Measurements from ENCODE around the gene CAMKMT.
A peak's percentile ranks its signal among the peaks of the same experiment; 100 is the strongest.

Gene CAMKMT

GRCh38 chr2:44361330-44362206, at the start of gene CAMKMT, which contains the start of gene PREPL:
CAMKMT (plus strand) TSS chr2:44361947.
PREPL (minus strand) TSS chr2:44361494; CDS start chr2:44346342, 15,152 bp downstream.
- peak; percentile 97 for DNase-seq

- no peak for DNase-seq
Observed at GRCh38 chr2:44314362-44314761, 47.4 kb upstream of the CAMKMT start.

GRCh38 chr2:44315945-44316344, 45.8 kb upstream of the CAMKMT start:
- DNase-seq, result no peak

- DNase-seq, result no peak
Observed at GRCh38 chr2:44320832-44321231, 40.9 kb upstream of the CAMKMT start.

DNA sequence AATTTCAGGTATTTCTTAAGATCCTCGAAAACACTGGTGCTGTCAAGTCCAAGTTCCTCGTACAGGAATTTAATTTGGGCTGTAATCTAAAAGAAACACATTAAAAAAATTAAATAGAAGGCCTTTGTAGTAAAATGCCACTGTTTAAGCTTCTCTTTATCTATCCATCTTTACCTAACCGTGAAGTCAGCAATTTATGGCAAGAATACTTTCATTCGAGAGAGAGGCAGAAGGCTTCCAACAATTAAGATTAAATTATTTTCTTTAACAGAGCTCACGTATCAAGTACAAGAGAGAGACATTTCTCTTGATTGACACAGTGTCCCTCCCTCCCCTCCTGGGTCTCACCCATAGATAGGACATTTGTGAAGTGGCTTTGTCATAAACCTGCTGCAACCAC, 40.4 kb upstream of the CAMKMT start:
- DNase-seq, result no peak

GRCh38 chr2:44324971-44325426, 36.7 kb upstream of the CAMKMT start:
- no peak for DNase-seq

DNA sequence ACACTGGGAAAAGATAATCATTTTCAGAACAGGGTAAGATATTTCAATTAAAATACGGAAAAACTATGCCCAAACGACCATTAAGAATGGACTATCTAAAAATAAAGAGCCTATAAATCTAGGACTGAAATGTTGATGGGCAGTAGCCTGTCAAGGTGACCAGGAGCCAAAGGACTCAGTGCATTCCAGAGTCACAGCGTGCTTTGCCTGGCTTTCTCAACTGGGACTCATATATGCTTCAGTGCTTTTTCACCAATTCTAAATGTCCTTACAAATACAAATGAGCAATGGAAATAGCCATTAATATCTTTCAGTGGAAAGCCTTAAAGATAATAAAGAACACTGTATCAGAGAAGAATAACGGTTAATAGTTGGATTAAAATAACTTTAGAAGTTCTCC, 35.9 kb upstream of the CAMKMT start:
- no peak for DNase-seq

DNA sequence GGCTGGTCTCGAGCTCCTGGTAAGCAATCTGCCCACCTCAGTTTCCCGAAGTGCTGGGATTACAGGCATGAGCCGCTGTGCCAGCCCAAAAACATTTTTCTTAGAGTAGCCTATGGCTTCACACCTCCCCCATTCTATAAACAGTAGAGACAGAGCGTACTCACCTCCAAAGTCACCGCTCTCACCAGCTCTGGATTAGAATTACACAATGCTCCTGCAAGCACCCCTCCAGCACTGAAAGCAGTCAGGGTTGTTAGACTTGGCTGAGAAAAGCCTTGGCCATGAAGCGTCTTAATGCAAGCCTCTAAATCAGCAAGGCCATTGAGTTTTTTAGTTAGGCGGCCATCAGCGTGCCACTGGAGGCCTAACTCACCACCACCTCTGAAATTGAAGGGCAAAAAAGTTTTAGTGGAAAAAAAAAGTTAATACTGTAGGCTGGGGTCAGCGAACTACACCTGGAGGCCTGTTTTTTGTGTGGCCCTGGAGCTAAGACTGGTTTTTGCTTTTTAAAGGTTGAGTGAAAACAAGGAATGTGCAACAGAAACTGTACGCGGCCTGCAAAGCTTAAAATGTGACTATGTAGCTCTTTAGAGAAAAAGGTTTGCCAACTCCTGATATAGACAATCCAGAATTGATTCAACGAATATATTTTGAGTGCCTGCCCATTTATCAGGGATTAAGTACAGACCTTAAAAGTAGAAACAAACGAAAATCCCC, 35.0 kb upstream of the CAMKMT start:
- DNase-seq, result no peak

DNA sequence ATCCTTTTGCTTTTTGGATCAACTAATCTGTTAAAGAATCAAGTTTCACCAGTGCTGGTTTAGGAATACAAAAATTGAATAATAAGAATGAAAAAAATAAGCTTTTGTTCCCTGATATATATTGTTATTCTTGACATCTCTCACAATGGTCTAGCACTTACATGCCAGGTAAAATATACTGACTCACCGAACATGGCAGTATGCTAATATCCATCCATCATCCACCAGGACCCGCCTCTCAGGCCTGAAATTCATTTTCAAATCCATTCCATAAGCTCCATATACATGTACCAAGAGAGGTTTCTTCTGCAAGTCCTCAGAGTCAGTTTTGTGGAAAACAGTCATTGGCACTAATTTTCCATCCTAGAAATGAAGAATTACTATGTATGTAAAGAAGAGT, 33.0 kb upstream of the CAMKMT start:
- DNase-seq, result no peak

GRCh38 chr2:44329343-44329742, 32.4 kb upstream of the CAMKMT start:
- DNase-seq, result no peak

DNA sequence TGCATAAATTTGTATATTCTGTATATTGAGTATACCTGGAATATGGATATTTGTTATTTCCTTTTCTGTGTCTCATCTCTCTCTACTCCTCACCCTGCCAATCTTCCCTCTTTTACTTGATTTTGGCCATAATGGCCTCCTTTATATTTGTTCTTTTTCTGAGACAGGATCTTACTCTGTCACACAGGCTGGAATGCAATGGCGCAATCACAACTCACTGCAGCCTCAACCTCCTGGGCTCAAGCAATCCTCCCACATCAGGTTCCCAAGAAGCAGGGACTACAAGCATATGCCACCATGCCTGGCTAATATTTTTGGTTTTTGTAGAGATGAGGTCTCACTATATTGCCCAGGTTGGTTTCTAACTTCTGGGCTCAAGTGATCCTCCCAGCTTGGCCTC, 30.9 kb upstream of the CAMKMT start:
- DNase-seq, result no peak

DNA sequence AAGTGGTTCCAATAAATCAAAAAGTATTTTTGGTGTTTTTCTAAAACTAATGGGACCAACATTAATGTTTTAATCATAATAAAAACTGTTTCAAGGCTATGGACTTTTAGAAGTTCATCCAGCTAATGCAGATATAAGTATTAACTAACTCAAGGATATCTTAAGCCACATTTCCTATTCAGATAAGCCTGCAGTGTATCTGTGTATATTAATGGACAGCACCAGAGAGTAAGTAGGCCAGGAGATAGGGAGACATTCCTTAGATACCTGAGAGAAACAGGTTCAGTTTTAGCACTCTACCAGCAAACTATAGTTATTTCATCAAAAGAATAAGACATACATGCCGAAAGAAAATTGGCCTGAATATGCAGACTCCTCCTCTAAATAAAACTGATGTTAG, 27.8 kb upstream of the CAMKMT start:
- no peak for DNase-seq

DNA sequence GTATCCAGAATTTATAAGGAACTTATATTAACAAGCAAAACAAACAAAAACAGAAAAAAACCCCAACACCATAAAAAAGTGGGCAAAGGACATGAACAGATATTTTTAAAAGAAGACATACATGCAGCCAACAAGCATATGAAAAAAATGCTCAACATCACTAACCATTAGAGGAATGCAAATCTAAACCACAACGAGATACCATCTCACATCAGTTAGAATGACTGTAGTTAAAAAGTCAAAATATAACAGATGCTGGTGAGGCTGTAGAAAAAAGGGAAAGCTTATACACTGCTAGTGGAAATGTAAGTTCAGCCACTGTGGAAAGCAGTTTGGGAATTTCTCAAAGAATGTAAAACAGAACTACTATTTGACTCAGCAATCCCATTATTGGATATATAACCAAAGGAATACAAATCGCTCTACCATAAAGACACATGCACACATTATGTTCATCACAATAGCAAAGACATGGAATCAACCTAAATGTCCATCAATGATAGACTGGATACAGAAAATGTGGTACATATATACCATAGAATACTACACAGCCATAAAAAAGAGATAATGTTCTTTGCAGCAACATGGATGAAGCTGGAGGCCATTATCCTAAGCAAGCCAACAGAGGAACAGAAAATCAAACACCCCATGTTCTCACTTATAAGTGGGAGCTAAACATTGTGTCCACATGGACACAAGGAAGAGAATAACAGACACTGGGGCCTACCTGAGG, 25.8 kb upstream of the CAMKMT start:
- DNase-seq, result no peak

DNA sequence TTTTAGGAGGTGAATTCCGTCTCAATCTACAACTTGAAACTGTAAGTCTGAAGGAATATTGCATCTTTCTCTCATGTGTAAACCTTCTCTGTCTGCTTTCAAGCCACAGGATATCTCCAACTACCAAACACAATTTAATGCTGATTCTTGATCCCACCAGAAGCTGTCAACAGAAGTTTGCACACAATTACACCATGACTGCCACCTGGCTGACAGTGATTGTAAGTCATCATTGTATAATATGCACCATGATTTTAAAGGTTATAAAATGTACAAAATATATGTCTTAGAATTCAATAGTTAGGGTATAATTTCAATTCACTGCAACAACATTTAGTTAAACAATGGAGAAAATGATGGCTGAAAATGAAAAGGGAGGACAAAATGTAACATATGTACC, 18.9 kb upstream of the CAMKMT start:
- DNase-seq, result no peak

DNA sequence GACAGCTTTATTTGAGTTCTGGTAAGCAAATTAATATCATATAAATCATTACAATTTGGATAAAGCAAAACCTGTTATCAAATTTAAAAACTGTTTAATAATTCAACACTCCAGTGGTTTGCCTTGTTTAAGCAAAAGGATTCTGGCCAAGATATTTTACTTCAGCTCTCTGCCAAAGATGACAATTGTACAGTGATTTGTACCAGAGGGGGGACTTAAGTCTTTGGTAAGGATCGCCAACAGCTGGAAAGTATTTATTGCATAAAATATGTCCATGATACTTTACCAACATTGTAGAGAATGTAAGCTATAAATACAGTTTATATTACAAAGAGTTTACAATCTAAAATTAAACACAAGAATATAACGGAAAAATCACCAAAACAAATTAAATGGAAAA, 14.2 kb upstream of the CAMKMT start:
- DNase-seq, result no peak

- DNase-seq, result no peak
Observed at GRCh38 chr2:44348400-44348799, 13.3 kb upstream of the CAMKMT start.

DNA sequence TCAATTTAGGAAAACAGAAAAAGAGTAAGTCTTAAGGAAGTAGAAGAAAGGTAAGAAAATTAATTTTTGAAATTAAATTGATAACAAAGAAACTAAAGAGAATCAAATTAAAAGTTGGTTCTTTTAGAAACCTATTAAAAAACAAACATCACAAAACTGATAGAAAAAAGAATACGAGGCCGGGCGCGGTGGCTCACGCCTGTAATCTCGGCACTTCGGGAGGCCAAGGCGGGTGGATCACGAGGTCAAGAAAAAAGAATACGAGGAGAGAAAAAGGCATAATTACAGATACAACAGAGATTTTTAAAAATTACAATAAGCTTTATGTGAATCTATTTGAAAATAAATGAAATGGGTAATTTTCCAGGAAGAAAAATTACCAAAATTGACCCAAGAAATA, 12.2 kb upstream of the CAMKMT start:
- no peak for DNase-seq

DNA sequence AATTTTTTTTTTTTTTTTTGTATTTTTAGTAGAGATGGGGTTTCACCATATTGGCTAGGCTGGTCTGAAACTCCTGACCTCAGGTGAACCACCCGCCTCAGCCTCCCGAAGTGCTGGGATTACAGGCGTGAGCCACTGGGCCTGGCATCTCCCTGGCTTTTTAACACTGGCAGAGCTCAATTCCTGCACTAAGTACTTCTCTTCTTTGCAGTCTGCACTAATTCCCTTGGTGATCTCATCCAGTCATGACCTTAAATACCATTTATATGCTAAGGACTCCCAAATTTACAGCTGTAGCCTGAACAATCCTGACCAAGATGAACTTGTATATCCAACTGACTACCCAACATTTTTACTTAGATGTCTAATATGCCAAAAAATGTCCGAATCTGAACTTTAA, 10.7 kb upstream of the CAMKMT start:
- no peak for DNase-seq

- DNase-seq, result no peak
Observed at GRCh38 chr2:44351676-44352075, 10.1 kb upstream of the CAMKMT start.

DNA sequence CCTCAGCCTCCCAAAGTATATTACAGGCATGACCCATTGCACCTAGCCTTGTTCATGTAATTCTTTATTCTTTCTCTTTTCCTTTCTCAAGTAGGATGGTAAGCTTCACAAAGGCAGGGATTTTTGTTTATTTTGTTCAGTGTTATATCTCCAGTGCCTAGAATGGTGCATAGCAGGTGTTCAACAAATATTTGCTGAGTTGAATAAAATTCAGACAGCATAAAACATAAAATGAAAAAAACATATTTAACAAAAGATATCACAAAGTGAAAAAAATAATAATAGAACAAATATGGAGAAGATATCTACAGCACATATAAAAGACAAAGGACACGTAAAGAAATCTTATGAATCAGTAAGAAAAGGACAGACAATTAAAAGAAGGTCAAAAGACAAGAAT, 9.2 kb upstream of the CAMKMT start:
- DNase-seq, result no peak

GRCh38 chr2:44354761-44355160, 7.0 kb upstream of the CAMKMT start:
- no peak for DNase-seq

GRCh38 chr2:44358503-44358902, 3.2 kb upstream of the CAMKMT start:
- no peak for DNase-seq

- DNase-seq, result no peak
Observed at GRCh38 chr2:44360749-44361329, 908 bp upstream of the CAMKMT start.
